ENCODE data around the gene GHR. TPM values are rescaled to one million over a fixed set of nuclear protein-coding genes. Genes with fewer than 3 reads are reported as not detected.
"Not testable (repeated sequence)": the region's sequence is repeated elsewhere in the genome, so short reads cannot be mapped to it uniquely, and the experiment has no call there.

The GHR gene
- total RNA-seq, 1 donor from 2014 or later, result 10.4 TPM

DNA sequence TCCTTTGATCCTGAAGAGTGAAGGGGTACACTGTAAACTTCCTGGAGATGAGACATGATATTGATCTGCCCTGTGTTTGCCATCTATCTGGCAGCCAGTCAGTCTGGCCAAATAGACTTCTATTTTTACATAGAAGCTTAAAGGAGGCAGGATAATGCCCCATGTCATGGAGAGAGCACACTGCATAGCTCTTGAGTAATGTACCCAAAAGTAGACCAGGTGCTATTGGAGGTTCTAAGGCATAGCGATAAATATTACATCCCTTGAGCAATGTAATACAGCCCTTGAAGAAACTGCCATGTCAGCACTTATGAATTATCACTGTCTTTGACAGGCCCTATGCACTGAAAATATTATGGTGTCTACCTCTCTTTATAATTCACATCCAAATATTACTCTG, 131.8 kb downstream of the GHR start:
- no peak for DNase-seq (ENCODE audit: low spot score)
- intact Hi-C loops (cut with DNase I), result no loop called here

- no peak for DNase-seq (ENCODE audit: low spot score)
- intact Hi-C loops (cut with DNase I), result no loop called here
Observed at GRCh38 chr5:42555797-42556196, 132.6 kb downstream of the GHR start.

DNA sequence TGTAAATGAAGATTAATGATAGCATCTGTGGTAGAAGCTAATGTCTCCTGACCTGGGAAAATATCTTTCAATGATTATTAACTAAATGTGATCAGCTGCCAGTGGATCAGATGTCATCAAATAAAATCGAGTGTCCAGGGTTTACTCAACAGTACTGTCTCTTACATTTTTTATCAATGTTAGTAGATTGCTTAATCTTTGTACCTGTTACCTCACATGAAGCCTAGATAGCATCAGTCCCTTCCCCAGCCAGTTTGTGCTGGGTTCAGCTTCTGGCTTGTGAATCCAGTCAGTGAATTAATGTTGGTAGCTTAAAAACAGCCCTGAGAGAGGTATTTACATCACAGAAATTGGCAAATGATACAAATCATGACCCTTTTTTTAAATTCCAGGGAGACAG, 134.4 kb downstream of the GHR start:
- intact Hi-C loops (cut with DNase I), result no loop called here
- no peak for DNase-seq (ENCODE audit: low spot score)

DNA sequence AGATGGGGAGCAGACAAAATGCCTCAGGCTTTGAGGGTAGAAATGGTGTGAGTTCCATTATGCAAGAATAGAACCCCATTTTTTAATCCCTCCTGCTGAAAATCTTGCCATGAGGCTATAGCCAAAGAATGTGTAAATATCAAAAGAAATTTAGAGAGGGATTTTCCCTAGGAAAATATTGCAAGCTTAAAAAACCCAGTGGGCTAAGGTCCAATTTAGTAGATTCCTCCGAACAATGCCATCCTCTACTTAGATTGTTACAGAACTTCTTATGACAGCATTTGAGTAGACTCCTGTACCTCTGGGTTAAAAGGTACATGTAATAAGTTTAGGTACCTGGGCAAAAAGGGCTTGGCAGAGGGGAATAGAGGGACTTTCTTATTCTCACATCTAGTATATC, 138.4 kb downstream of the GHR start:
- intact Hi-C loops (cut with DNase I), result no loop called here
- no peak for DNase-seq (ENCODE audit: low spot score)

- intact Hi-C loops (cut with DNase I), result no loop called here
- no peak for DNase-seq (ENCODE audit: low spot score)
Observed at GRCh38 chr5:42564689-42565356, 141.6 kb downstream of the GHR start.

DNA sequence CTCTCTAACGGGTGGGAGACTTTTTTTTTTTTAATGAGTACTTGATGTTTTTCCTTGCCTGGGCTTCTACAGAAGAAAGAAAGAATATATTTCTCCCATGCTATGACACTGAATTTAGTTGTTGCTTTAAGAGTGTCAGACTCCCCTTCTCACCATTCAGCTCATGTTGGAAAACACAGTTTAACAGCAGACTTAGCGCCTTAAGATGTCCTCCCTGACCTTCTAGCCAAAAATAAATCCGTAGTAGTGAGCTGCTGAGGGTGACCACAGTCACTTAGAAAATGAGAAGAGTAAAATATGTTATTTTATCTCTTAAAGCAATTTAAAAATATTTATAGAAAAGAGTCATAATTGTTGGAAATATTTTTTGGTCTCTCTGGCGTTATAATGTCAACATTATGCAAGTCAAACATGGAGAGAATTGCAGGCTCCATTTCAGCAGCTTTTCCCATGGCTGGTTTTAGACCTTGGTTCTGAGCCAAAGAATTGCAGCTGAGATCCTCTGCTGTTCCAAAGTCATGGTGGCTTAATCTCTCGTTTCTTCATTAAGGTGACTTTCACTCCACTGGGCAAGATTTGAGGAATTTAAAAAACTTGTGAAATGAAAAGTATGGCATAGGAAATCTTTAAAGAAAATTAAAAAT, 143.5 kb downstream of the GHR start:
- intact Hi-C loops (cut with DNase I), result no loop called here
- no peak for DNase-seq (ENCODE audit: low spot score)

DNA sequence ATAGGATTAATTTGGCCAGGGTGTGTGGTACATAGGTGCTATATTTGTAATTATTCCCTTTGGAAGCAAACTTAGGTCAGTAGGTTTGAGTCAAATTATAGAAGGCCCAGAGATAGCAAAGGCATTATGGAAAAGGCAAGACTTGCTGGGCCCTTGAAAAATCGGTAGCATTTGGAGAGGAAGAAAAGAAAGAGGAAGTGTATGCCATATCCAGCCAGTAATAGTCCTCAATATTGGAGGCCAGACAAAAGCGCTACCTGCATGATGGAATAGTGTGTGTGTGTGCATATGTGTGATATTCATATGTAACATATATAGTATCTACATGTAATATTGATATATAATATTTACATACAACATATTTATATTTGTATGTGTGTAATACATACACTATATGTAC, 146.1 kb downstream of the GHR start:
- intact Hi-C loops (cut with DNase I), result no loop called here
- no peak for DNase-seq (ENCODE audit: low spot score)

- intact Hi-C loops (cut with DNase I), result no loop called here
- DNase-seq (ENCODE audit: low spot score), result no peak
Observed at GRCh38 chr5:42569953-42570548, 146.8 kb downstream of the GHR start.

GRCh38 chr5:42570966-42571960, 148.0 kb downstream of the GHR start:
- intact Hi-C loops (cut with DNase I), result no loop called here

DNA sequence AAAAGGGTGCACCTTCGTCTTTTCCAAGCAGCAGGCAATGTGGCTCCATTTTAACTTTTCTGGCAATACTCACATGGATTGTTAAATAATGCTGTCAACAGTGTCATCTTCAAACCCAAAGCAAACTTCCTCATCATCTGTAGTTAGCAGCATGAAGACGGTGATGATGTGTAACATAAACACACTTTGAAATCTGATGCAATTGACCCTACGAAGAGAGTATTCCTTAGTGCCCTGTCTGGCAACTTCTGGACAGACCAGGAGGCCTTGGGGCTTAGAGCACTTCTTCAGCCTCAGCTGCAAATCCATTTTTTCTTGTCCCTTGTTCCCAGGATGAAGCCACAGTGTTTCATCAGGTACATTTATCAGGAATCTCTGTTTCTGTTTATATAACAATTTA, 149.1 kb downstream of the GHR start:
- no peak for DNase-seq (ENCODE audit: low spot score)
- intact Hi-C loops (cut with DNase I), result no loop called here

More at GRCh38 chr5:42570966-42571960, 148.0 kb downstream of the GHR start:
- no peak for DNase-seq (ENCODE audit: low spot score)

DNA sequence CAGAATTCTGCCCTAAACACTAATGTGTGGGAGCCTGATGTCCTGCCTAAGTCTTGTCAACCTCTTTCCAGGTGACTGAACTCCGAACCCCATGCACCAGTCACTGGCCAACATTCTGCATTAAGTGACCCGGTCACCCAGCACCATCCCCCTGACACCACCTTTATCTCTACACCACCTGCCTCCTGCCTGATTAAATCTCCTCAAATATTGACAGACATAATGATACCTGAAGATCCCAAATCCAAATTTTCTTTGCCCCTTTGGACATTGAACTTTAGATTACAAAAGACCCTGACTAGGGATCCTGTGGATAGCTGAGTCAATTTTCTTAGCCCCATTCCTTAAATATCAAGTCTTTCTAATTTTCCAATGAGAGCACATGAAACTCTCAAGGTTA, 150.1 kb downstream of the GHR start:
- DNase-seq (ENCODE audit: low spot score), result no peak
- intact Hi-C loops (cut with DNase I), result no loop called here

DNA sequence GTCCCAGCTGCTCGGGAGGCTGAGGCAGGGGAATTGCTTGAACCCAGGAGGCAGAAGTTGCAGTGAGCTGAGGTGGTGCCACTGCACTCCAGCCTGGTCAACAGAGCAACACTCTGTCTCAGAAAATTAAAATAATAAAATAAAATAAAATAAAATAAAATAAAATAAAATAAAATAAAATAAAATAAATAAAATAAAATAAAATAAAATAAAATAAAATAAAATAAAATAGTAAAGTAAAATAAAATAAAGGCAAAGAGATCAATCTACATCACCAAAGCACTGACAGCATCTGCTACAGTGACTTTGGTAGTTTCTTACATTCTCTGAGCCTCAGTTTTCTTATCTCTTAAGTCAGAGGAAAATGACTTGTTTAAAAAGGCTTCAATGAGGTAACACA, 152.7 kb downstream of the GHR start:
- DNase-seq (ENCODE audit: low spot score); intact Hi-C loops (cut with DNase I): not testable (repeated sequence)

DNA sequence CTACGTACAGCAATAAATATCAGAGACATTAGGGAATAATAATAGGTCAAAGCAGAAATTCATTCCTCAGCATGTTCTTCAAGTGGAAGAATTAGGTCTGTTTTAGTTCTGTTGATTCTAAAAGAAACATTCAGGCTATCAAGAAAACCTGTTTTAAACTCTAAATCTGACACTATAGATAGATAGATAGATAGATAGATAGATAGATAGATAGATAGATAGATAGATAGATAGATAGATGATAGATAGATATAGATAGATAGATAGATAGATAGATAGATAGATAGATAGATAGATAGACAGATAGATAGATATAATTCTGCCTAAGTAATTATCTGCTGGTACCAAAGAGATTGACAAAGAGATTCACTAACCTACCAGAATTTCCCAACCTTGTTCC, 155.7 kb downstream of the GHR start:
- intact Hi-C loops (cut with DNase I); DNase-seq (ENCODE audit: low spot score): not testable (repeated sequence)

DNA sequence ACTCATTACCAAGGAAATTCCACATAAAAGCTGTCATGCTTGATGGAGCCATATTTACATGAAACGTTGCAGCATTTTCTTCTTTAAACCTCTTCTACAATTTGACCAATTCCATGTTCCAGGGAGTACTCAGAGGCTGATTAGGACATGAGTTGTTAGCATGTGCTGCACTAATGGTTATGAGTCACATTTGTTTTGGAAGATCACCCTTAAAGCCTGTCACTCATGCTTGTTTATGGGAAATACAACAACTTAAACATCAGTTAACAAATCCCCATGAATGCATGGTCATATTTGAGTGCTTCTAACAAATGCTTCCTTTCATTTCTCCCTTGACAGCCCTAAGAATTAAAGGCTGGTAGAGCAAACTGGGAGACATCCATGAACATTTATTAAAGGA, 156.1 kb downstream of the GHR start:
- no peak for DNase-seq (ENCODE audit: low spot score)
- intact Hi-C loops (cut with DNase I), result no loop called here

DNA sequence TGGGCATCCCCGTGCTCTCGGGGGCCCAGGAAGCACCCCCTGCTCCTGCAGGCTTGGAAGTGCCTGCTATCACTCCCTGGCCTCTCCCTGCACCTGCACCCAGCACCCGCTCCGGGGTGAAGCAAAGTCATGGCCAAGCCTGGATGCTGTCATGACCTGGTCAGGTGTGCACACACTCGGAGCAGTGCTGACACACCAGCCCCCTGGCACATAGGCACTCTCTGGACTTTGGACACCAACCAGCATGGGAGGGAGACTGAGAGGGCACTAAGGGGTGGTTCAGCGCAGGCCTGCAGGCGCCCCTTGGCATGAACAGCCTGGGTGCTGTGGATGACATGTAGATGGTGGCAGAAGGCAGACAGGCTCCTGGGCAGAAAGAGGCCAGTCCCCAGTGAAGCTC, 158.6 kb downstream of the GHR start:
- intact Hi-C loops (cut with DNase I), result loop anchor here (2.0 to 10.0 kb wide), 4 partner anchors 75 to 717 kb away; partner anchors contain the start of gene GHR
- DNase-seq (ENCODE audit: low spot score), result no peak

DNA sequence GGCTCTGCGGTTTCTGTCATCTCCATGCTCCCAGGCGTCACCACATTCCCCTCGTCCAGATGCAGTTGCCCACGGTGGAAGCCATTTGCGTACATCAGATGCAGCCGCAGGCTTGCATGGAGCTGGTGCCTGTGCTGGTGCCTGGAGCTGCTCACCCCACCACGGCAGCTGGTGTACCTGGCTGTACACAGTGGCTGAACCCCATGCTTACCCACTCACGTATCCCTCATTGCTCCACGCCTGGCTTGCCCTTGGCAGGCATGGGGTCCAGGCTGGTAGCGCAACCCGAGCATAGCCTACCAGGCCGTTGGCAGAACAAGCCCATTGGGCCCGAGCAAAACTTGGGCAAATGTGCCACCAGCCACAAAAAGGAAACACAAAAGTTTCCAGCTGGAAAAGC, 159.5 kb downstream of the GHR start:
- intact Hi-C loops (cut with DNase I), result loop anchor here (2.0 to 10.0 kb wide), 4 partner anchors 75 to 718 kb away; partner anchors contain the start of gene GHR
- DNase-seq (ENCODE audit: low spot score), result no peak

GRCh38 chr5:42583322-42583721, 160.1 kb downstream of the GHR start:
- intact Hi-C loops (cut with DNase I), result loop anchor here (2.0 to 10.0 kb wide), 4 partner anchors 74 to 719 kb away; partner anchors contain the start of gene GHR
- no peak for DNase-seq (ENCODE audit: low spot score)

DNA sequence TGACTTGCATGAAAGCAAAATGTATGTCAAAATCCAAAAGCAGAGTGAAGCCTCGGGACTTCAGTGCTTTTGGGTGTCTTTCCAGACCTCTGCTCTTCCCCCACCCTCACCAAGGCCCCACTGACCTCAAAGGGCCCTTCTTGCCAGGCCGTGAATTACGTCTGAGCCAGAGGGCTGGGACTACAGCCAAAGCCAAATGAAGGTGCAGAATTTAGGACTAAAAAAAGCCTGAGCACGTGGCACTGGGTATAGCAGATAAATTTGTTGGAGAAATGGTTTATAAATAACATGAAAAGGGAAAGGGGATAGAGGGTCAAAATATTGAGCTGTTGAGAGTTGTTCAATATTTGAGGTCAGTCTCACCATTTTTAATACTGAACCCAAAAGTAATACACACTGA, 163.4 kb downstream of the GHR start:
- peak; percentile 84 for DNase-seq (ENCODE audit: low spot score)
- intact Hi-C loops (cut with DNase I), result loop anchor here (10.0 kb wide), 2 partner anchors 178 to 722 kb away; no protein-coding TSS in a partner anchor

GRCh38 chr5:42587096-42587723, 164.0 kb downstream of the GHR start:
- DNase-seq (ENCODE audit: low spot score), result no peak
- intact Hi-C loops (cut with DNase I), result loop anchor here (10.0 kb wide), 2 partner anchors 178 to 722 kb away; no protein-coding TSS in a partner anchor

Data from cardiac septum (tissue), 1 donor.